GM19468 (cell line): ENCODE results near the gene HBE1.
"Not testable (repeated sequence)": the region's sequence is repeated elsewhere in the genome, so short reads cannot be mapped to it uniquely, and the experiment has no call there.

Experiments used
- ATAC-seq: cut with Tn5 transposase; IDR thresholded peaks from one replicate; pipeline ENCODE4 v1.9.1; 2021; ENCODE audit warnings: mild to moderate bottlenecking, moderate library complexity, moderate number of reproducible peaks; ENCODE audit not compliant: unreplicated experiment; ENCODE audit errors: extremely low read depth

The HBE1 gene

DNA sequence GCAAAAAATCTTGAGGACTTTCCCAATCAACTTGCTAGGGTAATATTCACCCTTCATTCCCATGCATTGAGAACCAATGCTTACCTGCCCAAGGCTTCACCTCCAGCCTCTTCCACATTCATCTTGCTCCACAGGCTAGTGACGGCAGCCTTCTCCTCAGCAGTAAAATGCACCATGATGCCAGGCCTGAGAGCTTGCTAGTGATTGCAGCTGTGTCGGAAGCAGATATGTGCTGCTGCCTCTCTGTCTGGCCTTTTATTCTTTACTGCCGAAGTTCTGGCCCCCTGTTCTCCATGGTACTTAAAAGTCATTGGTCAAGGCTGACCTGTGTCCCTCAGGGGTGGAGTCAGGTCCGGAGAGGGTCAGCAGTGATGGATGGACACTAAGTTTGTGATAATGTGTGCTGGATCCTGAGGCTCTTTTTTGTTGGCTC lies at the start of gene HBE1:
Gene HBE1 (minus strand): TSS at position 231 of the 433 bp plus-strand sequence. CDS start 55 bp downstream, at position 176.
- ATAC-seq = no peak

DNA sequence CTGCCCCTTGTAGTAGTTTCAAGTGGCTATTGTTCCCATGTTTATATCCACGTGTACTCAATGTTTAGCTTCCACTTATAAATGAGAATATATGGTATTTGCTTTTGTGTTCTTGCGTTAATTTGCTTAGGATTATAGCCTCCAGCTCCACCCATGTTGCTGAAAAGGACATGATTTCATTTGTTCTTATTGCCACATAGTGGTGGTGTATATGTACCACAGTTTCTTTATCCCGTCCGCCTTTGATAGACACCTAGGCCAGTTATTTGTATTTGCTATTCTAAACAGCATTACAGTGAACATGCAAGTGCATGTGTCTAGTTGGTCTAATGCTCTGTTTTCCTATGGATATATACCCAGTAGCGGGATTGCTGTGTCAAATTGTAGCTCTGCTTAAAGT lies 47.5 kb upstream of the HBE1 start:
- ATAC-seq = no peak

DNA sequence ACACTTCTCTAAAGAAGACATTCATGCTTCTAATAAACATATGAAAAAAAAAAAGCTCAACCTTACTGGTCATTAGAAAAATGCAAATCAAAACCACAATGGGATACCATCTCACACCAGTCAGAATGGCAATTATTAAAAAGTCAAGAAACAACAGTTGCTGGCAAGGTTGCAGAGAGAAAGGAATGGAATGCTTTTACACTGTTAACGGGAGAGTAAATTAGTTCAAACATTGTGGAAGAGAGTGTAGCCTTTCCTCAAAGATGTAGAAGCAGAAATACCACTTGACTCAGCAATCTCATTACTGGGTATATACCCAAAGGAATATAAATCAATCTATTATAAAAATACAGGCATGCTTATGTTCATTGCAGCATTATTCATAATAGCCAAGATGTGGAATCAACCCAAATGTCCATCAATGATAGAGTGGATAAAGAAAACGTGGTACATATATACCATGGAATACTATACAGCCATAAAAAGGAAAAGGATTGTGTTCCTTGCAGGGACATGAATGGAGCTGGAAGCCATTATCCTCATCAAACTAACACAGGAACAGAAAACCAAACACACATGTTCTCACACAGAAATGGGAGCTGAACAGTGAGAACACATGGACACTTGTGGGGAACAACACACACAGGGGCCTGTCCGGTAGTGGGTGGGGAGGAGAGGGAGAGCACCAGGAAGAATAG lies 43.7 kb upstream of the HBE1 start:
- not testable (repeated sequence) for ATAC-seq

DNA sequence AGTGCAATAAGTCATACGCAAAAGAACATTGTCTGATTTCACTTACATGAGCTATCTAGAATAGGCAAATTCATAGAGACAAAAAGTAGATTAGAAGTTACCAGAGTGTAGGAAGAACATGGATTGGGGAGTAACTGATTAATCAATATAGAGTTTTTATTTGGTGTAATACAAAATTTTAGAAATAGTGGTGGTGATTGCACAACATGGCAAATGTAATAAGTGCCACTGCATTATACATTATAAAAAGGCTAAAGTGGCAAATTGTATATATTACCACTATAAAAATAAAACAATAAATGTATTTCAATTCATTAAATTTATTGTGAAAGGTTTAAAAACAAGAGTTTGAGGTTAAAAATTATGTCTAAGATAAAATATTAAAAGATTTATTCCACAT lies 40.7 kb upstream of the HBE1 start:
- no peak for ATAC-seq

DNA sequence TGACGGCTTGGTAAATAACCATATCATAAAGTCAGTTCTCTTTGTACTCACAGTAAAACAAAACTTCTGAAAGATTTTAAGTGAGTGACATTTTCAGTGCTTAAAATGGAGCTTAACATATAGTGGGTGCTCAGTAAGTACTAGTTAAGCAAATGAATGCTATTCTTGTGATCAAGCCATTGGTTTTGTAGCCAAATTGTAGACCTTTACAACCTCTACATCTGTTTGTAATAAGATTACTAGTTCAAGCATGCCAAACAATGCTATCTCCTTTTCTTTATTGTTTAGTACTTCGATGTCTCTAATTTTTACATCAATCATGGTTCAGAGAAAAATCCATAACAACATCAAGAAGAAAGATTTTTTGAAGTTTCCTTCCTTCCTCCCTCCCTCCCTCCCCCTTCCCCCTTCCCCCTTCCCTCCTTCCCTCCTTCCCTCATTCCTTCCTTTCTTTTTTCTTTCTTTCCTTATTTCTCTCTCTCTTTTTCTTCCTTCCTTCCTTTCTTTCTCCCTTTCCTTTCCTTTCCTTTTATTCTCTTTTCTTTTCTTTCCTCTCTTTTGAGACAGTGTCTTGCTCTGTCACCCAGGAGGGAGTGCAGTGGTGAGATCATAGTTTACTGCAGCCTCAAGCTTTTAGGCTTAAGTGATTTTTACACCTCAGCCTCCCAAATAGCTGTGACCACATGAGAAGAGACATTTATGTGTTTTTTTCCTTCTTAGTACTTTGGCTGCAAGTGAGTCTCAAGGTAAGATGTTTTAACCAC lies 37.7 kb upstream of the HBE1 start:
- ATAC-seq = no peak

DNA sequence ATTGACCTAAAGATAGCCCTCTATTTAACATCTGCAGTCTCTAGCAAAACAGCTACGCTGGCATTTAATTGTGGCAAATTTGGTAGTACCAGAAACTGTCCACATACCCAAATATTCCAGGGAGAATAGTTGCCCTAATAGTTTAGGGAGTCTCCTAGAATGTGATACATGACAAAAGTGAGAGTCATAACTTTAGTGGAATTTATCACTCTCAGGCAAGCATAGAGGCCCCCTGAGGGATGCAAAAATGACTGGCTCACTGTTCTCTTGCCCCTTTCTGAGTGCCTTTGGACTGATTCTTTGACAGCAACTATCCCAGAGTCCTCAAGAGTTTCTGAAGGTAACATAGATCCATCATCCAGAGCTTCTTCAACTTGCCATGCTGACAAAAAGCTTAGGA lies 34.3 kb upstream of the HBE1 start:
- no peak for ATAC-seq

DNA sequence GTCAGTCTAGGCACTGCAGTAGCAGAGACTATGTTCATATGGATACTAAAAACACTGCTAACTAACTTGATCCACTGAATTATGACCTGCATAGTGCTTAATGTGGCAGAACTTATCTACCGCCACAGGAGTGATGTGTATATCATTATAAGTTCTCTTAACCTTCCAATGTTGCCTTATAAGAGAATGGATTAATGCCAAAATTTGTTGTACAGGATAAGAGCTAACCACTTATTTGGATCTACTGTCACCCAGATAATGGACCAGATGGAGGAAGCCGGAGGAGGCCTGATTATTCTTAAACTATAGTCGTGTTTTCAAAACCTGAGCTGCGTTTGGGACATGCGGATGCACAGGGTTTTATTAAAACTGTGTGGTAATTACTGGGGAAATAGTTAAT lies 33.9 kb upstream of the HBE1 start:
- no peak for ATAC-seq

DNA sequence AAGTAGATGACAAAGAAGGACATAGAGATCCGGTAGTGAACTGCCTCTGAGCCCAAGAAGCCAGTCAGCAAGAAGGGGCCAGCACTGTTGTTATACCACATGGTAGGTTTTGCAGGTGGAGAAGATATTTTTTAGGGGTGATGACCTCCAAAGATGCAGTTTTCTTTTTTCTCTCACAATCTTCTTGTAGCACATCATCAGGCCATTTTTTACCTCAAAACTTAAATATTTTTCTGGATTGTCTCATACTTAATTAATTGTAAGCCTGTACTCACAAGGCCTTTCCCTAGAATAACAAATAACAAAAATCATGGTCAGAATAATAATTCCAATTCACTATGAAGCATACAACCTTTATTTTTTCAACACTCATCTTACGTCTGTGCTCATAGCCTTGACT lies 32.1 kb upstream of the HBE1 start, which contains the start of gene OR51B4:
Gene OR51B4 (minus strand): TSS at position 101 of the 400 bp plus-strand sequence. CDS start 0 bp downstream, at position 101.
- no peak for ATAC-seq

DNA sequence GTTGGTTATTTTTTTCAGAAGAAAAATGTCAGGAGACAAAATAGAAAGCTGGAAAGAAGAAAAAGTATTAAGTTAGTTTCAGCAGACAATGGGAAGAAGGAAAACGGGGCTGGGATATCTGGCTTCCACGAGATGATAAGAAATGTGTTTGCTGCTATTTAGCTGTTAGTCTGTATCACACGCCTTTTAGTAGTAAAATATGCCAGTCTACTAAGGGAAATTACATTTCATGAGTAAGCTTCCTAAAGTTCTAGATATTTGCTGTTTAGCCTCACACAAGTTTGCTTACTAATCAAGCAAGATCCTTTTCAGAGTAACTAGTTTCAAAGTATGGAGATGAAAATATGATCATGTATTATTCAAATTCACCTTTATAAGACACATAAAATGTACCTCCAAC lies 30.5 kb upstream of the HBE1 start:
- ATAC-seq = no peak

DNA sequence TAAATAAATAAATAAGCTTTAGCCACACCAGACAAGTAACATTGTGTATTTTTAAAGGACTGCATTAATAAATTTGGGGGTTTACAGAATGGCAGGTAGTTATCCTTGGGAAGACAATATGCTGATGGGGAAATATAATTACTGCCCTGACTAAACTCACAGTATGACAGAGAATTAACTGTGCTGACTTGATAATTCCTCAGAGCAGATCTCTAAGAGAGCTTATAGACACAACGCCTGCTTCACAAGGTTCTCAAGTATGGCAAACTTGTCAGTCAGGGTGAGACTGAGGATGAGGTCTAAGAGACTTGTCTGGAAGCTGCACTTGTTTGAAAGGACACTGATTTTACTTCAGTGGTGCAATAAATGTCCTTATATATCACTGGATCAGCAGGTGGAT lies 28.7 kb upstream of the HBE1 start:
- ATAC-seq = no peak

DNA sequence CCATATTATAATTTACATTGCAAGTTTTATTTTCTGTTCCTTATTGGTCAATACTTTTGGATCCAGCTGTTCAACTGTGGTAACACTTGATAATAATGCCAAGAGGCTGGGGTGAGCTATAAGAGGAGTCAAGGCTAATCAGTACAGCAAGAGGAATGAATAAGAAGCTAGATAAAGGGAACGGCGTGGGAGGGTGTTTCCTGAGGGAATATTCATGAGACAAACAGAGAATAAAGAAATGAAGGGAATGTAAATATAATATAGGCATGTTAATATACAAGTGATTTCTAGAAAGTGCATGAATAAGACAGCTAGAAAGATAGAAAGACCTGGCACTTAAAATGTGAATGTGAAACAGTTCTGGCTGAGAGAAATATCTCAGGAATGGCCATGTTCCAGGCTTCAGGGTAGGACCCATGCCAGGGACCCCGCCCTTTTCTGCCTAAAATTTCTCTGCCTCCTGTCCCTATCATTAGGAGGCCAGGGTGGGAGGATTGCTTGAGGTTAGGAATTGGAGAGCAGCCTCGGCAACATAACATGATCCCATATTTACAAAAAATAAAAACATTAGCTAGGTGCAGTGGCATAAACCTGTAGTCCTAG lies 28.1 kb upstream of the HBE1 start:
- no peak for ATAC-seq

DNA sequence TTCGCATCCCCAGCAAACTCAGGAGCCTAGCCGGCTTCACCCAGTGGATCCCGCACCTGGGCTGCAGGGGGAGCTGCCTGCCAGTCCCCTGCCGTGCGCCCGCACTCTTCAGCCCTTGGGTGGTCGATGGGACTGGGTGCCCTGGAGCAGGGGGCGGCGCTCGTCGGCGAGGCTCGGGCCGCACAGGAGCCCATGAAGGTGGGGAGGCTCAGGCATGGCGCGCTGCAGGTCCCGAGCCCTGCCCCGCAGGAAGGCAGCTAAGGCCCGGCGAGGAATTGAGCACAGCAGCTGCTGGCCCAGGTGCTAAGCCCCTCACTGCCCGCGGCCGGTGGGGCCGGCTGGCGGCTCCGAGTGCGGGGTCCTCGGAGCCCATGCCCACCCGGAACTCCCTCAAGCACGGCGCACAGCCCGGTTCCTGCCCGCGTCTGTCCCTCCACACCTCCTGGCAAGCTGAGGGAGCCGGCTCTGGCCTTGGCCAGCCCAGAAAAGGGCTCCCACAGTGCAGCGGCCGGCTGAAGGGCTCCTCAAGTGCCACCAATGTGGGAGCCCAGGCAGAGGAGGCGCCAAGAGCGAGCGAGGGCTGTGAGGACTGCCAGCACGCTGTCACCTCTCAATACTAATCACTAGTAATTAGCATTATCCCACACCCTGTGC lies 24.7 kb upstream of the HBE1 start:
- ATAC-seq = not testable (repeated sequence)

DNA sequence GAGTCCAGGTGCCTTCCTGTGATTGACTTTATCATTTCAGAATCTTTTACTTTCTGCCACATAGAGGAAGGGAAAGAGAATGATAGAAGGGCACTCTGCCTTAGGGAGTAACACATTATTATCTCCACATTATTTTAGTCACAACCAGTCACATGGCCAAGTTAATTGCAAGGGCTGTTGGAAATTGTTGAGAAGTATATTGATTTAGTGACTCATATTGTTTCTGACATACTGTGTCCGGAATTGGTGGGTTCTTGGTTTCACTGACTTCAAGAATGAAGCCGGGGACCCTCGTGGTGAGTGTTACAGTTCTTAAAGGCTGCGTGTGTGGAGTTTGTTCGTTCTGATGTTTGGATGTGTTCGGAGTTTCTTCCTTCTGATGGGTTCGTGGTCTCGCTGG lies 23.3 kb upstream of the HBE1 start:
- ATAC-seq = no peak

DNA sequence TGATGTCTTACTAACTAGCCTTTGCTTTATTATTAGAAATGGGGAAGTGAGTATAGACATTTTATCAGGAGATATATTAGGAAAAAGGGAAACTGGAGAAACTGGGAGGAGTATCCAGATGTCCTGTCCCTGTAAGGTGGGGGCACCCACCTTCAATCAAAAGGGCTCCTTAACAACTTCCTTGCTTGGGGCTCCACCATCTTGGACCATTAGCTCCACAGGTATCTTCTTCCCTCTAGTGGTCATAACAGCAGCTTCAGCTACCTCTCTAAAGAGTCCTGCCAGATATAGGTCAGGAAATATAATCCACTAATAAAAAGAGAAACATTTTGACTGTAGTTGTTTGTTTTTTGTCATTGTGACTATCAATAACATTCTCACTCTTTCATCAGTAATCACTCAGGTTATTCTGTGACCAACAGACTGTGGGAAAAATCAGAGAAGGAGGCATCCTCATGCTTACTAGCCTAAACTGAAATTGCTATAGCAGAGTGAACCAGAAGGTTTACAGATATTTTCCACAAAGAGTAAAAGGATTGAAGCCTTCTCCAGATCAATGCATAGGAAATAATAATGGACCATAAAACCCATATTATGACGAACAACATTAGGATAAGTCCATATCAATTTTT lies 21.6 kb upstream of the HBE1 start:
- ATAC-seq = peak; percentile 90

DNA sequence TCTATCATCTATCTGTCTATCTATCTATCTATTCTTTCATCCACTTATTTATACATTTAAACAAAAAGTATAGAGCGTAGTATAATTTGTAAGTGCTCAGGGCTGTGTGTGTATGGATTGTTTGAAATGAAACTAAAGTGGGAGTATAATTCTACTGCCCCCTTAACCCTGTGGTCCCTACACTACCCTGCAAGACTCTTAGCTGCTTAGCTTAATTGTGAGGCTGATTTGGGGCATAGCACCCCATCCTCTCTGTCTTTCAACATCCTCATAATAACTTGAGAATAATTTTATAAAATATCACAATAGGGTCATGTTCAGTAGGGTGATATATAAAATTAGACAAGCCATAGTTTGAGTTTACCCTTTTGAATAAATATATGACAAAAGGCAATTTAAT lies 20.4 kb upstream of the HBE1 start:
- no peak for ATAC-seq

DNA sequence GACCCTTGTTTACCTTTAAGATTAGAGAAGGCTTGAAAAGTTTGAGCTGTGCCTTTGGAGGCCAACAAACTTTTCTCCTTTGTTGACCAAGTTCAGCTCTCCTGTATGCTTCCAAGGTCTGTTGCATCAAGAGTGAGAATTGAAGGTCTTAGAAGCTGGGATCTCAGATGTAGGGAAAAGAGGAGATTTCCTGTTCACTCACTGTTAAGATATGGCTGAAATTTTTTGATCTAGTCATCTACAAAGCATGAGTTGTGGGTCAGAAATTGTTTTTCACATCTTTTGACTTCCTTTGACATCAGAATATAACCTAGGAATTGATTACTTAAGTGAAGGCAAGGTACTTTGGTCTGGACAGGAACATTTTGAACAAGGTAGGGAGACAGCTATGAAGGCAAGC lies 20.0 kb upstream of the HBE1 start:
- no peak for ATAC-seq

DNA sequence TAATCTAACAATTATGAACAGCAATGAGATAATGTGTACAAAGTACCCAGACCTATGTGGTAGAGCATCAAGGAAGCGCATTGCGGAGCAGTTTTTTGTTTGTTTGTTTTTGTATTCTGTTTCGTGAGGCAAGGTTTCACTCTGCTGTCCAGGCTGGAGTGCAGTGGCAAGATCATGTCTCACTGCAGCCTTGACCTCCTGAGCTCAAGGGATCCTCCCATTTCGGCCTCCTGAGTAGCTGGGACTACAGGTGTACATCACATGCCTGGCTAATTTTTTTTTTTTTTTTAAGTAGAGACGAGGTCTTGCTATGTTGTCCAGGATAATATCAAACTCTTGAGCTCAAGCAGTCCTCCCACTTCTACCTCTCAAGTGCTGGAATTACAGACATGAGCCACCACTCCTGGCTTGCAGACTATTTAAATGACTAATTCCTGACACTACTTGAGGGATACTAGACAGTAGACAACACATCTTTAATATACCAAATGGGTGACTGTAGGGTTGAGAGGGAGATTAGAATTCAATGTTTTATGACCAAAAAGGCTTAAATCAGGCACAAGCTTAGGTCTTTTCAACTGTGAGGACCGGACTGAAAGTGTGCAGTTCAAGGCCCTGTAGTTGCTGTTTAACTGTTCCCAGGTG lies 19.3 kb upstream of the HBE1 start:
- ATAC-seq = no peak

DNA sequence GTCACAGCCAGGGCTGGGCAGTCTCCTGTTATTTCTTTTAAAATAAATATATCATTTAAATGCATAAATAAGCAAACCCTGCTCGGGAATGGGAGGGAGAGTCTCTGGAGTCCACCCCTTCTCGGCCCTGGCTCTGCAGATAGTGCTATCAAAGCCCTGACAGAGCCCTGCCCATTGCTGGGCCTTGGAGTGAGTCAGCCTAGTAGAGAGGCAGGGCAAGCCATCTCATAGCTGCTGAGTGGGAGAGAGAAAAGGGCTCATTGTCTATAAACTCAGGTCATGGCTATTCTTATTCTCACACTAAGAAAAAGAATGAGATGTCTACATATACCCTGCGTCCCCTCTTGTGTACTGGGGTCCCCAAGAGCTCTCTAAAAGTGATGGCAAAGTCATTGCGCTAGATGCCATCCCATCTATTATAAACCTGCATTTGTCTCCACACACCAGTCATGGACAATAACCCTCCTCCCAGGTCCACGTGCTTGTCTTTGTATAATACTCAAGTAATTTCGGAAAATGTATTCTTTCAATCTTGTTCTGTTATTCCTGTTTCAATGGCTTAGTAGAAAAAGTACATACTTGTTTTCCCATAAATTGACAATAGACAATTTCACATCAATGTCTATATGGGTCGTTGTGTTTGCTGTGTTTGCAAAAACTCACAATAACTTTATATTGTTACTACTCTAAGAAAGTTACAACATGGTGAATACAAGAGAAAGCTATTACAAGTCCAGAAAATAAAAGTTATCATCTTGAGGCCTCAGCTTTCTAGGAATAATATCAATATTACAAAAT lies 18.6 kb upstream of the HBE1 start:
- ATAC-seq = no peak

DNA sequence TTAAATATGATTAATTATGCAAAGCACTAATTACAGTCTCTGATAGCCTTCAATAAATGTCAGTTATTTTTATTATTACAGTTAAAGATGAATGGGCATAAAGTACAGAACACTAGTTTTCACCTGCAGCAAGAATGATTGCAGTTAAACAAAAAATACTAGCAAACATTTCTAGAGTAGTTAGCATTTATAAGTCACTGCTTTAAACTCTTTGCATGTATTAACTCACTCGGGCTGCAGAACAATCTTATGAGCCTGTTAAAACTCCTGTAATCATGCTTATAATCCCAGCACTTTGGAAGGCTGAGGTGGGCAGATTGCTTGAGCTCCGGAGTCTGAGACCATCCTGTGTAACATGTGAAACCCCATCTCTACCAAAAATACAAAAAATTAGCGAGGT lies 17.2 kb upstream of the HBE1 start:
- ATAC-seq = no peak
